WTC11 (cell line): ENCODE data around the gene C20orf204. TPM values are rescaled to one million over a fixed set of nuclear protein-coding genes. Genes with fewer than 3 reads are reported as not detected.

Experiments used
- ATAC-seq: fragments of 200-7000 bp; cut with Tn5 transposase; 2 replicates; pipeline ENCODE4 v1.10.0; 2021; ENCODE audit warnings: mild to moderate bottlenecking, moderate library complexity
- CTCF ChIA-PET: fragments of 300-600 bp; sonication (Branson Sonifier 250); formaldehyde crosslinking; loops from one replicate; lab custom pipeline; 2021; ENCODE audit warnings: antibody characterized with exemption; lab: Charles Lee
- POLR2A ChIA-PET: fragments of 350-600 bp; sonication (Branson Sonifier 250); formaldehyde crosslinking; loops from one replicate; lab custom pipeline; 2021; ENCODE audit warnings: antibody characterized with exemption; lab: Charles Lee
- DNase-seq: peaks from one replicate; pipeline ENCODE4 v3.0.0; 2021; ENCODE audit warnings: low spot score
- H3K27ac Mint-ChIP-seq: 2 replicates; pipeline ENCODE4 v1.8.0; 2021; ENCODE audit warnings: mixed read lengths
- H3K27me3 Mint-ChIP-seq: 2 replicates; pipeline ENCODE4 v1.8.0; 2021; ENCODE audit warnings: low read depth, mild to moderate bottlenecking, moderate library complexity, mixed read lengths
- H3K36me3 Mint-ChIP-seq: 2 replicates; pipeline ENCODE4 v1.8.0; 2021; ENCODE audit warnings: mixed read lengths
- H3K4me1 Mint-ChIP-seq: 2 replicates; pipeline ENCODE4 v1.8.0; 2022; ENCODE audit warnings: mixed read lengths
- H3K4me3 Mint-ChIP-seq: 2 replicates; pipeline ENCODE4 v1.8.0; 2021; ENCODE audit warnings: mild to moderate bottlenecking, moderate library complexity, mixed read lengths
- H3K9me3 Mint-ChIP-seq: 2 replicates; pipeline ENCODE4 v1.8.0; 2021; ENCODE audit warnings: mixed read lengths
- ARID4B ChIP-seq: sonication (generic); formaldehyde crosslinking; IDR thresholded peaks from 2 replicates; pipeline ENCODE4 v1.8.0; 2023; ENCODE audit warnings: missing genetic modification reagents, mild to moderate bottlenecking, borderline replicate concordance
- ATF2 ChIP-seq: sonication (generic); formaldehyde crosslinking; IDR thresholded peaks from 2 replicates; pipeline ENCODE4 v1.8.1; 2022; ENCODE audit warnings: low read depth, missing genetic modification reagents, borderline replicate concordance
- MYBL2 ChIP-seq: sonication (generic); formaldehyde crosslinking; IDR thresholded peaks from 2 replicates; pipeline ENCODE4 v1.8.1; 2023; ENCODE audit warnings: mild to moderate bottlenecking, moderate library complexity, missing genetic modification reagents
- NR3C1 ChIP-seq: sonication (generic); formaldehyde crosslinking; conservative IDR thresholded peaks from 2 replicates; pipeline ENCODE4 v1.8.1; 2023; ENCODE audit warnings: low read depth, mild to moderate bottlenecking, missing genetic modification reagents
- RORB ChIP-seq: fragments of 250-450 bp; sonication (Bioruptor Pico); IDR thresholded peaks from 2 replicates; pipeline ENCODE4 v1.9.0; 2021; ENCODE audit warnings: mild to moderate bottlenecking
- TEAD1 ChIP-seq: sonication (generic); formaldehyde crosslinking; IDR thresholded peaks from 2 replicates; pipeline ENCODE4 v1.8.0; 2022; ENCODE audit warnings: mild to moderate bottlenecking, missing genetic modification reagents
- ZNF423 ChIP-seq: fragments of 250-450 bp; sonication (Bioruptor Pico); IDR thresholded peaks from 2 replicates; pipeline ENCODE4 v2.1.2; 2022; ENCODE audit warnings: mild to moderate bottlenecking, moderate library complexity
- total RNA-seq: library from RNA; stranded (reverse); gene quantifications from 3 replicates; pipeline ENCODE4 v1.2.3, GENCODE V29; 2021
- TF ChIP-seq, protein P1 (sequence below): sonication (generic); formaldehyde crosslinking; IDR thresholded peaks from 2 replicates; pipeline ENCODE4 v1.8.1; 2022; ENCODE audit warnings: low read depth, mild to moderate bottlenecking, moderate library complexity, missing genetic modification reagents, borderline replicate concordance
- TF ChIP-seq, protein P2 (sequence below): sonication (generic); formaldehyde crosslinking; IDR thresholded peaks from 2 replicates; pipeline ENCODE4 v1.8.0; 2022; ENCODE audit warnings: missing genetic modification reagents
- TF ChIP-seq, protein P3 (sequence below): fragments of 200-600 bp; IDR thresholded peaks from 2 replicates; pipeline ENCODE4 v1.8.0; 2022; ENCODE audit warnings: antibody characterized with exemption

The C20orf204 gene
- total RNA-seq, 1 experiment from 2014 or later = 2.1 TPM

DNA sequence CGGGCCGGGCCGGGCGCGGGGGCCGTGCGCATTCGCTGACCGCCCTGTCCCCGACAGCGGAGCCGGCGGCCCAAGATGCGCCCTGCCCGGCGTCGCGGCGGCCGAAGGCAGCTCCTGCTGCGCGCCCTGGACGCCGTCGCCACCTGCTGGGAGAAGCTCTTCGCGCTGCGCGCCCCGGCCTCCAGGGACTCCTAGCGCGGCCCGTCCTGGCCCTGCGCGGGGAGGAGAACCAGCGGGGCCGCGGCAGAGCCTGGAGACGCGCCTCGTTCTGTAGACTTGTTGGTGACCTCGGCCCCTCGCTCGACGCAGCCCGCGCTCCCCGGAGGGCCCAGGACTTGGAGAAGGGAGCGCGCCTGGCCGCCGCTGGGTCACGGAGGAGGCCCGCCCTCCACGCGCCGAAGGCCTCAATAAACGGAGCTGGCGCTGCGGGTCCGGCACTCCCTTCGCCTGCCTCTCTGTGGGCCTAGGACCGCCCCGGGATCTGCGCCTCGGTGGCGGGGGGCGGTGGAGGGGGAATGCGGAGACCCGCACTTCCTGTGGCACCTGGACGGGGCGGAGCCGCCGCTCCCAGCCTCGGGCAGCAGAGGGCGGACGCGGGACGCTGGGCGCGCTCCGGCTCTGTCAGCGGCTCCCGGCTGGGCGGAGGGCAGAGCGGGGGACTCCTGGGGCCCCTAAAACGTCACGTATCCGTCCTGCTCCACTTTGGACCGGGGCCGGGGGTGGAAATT, 2.7 kb downstream of the C20orf204 start (continued):
- peak; percentile 83 for TF ChIP-seq ZNF423 (CRISPR knock-in tag)
- TF ChIP-seq TEAD1 = no peak
- TF ChIP-seq NR3C1 = no peak
- TF ChIP-seq, protein P1, sequence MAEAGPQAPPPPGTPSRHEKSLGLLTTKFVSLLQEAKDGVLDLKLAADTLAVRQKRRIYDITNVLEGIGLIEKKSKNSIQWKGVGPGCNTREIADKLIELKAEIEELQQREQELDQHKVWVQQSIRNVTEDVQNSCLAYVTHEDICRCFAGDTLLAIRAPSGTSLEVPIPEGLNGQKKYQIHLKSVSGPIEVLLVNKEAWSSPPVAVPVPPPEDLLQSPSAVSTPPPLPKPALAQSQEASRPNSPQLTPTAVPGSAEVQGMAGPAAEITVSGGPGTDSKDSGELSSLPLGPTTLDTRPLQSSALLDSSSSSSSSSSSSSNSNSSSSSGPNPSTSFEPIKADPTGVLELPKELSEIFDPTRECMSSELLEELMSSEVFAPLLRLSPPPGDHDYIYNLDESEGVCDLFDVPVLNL (CRISPR knock-in tag) = no peak

DNA sequence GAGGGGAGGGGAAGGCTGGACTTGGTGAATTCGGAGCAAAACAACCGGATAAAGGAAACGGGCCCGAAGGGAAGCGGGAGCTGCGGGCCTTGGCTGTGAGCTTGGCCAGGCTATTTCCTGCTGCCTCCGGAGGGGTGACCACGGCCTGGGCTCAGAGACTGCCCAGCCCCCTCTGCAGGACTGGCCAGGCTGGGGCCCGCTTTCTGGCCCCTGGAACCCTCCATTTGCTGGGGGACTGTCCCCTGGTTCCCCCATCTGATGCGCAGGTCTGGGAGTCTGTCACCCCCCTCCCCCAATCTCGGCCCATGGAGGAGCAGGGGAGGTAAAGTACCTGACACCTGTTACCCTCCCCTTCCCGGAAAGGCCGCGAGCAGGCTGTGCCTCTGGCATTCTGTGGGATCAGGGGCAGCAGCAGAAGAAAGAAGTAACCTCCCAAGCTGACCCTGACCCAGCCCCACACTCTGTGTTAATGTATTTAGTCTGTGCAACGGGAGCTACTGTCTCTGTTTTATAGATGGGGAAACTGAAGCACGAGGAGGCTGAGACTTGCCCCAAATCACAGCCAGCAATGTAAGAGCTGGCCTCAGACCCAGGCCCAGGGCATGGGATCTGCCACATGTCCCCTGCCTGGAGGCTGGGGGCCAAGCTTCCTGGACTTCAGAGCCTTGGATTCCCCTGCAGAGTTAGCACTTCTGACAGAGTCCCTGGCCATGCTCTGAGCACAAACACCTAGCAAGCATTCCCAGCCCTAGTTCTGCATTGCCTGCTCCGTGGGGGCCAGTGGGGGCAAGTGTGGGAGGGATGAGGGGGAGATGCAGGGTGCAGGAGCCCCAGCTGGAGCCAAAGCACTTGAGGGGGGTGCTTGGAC, 3.5 kb downstream of the C20orf204 start:
- DNase-seq = no peak
- H3K4me1 Mint-ChIP-seq = peaks cover 32% of the 10 kb centered on the region
- no peaks in the 10 kb centered on the region for H3K36me3 Mint-ChIP-seq
- POLR2A ChIA-PET = no interaction called here
- TF ChIP-seq, protein P1 (CRISPR knock-in tag) = 0 out of 2 replicates have a peak, but pooled peaks have one; percentile 37
- TF ChIP-seq MYBL2 (CRISPR knock-in tag) (peak; percentile 51; the same call in 1 of the 2 replicates), RORB (CRISPR knock-in tag) (no peak), ARID4B (CRISPR knock-in tag) (0 out of 2 replicates have a peak, but pooled peaks have one; percentile 30), ATF2 (0 out of 2 replicates have a peak, but pooled peaks have one; percentile 22), ZNF423 (CRISPR knock-in tag) (no peak)
- TF ChIP-seq, protein P2, sequence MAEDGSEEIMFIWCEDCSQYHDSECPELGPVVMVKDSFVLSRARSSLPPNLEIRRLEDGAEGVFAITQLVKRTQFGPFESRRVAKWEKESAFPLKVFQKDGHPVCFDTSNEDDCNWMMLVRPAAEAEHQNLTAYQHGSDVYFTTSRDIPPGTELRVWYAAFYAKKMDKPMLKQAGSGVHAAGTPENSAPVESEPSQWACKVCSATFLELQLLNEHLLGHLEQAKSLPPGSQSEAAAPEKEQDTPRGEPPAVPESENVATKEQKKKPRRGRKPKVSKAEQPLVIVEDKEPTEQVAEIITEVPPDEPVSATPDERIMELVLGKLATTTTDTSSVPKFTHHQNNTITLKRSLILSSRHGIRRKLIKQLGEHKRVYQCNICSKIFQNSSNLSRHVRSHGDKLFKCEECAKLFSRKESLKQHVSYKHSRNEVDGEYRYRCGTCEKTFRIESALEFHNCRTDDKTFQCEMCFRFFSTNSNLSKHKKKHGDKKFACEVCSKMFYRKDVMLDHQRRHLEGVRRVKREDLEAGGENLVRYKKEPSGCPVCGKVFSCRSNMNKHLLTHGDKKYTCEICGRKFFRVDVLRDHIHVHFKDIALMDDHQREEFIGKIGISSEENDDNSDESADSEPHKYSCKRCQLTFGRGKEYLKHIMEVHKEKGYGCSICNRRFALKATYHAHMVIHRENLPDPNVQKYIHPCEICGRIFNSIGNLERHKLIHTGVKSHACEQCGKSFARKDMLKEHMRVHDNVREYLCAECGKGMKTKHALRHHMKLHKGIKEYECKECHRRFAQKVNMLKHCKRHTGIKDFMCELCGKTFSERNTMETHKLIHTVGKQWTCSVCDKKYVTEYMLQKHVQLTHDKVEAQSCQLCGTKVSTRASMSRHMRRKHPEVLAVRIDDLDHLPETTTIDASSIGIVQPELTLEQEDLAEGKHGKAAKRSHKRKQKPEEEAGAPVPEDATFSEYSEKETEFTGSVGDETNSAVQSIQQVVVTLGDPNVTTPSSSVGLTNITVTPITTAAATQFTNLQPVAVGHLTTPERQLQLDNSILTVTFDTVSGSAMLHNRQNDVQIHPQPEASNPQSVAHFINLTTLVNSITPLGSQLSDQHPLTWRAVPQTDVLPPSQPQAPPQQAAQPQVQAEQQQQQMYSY = no peak
- TF ChIP-seq, protein P3, sequence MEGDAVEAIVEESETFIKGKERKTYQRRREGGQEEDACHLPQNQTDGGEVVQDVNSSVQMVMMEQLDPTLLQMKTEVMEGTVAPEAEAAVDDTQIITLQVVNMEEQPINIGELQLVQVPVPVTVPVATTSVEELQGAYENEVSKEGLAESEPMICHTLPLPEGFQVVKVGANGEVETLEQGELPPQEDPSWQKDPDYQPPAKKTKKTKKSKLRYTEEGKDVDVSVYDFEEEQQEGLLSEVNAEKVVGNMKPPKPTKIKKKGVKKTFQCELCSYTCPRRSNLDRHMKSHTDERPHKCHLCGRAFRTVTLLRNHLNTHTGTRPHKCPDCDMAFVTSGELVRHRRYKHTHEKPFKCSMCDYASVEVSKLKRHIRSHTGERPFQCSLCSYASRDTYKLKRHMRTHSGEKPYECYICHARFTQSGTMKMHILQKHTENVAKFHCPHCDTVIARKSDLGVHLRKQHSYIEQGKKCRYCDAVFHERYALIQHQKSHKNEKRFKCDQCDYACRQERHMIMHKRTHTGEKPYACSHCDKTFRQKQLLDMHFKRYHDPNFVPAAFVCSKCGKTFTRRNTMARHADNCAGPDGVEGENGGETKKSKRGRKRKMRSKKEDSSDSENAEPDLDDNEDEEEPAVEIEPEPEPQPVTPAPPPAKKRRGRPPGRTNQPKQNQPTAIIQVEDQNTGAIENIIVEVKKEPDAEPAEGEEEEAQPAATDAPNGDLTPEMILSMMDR = 0 out of 2 replicates have a peak, but pooled peaks have one; percentile 2
- CTCF ChIA-PET = interaction anchor here (0.6 to 6.1 kb wide), 21 partner anchors 8 to 92 kb away, joined by 3 to 53 read pairs (median 7); partner anchors contain the start of genes LKAAEAR1, OPRL1, PRPF6 and RGS19
- H3K9me3 Mint-ChIP-seq = no peaks in the 10 kb centered on the region
- peak; percentile 5 for ATAC-seq
- peak overlapping the region; percentile 54 for H3K4me3 Mint-ChIP-seq
- peaks cover 50% of the 10 kb centered on the region for H3K27me3 Mint-ChIP-seq
- H3K27ac Mint-ChIP-seq = no peak overlapping the region
